GF-D8 (cell line): ENCODE results near the gene WIPF3.
"Not testable (repeated sequence)": the region's sequence is repeated elsewhere in the genome, so short reads cannot be mapped to it uniquely, and the experiment has no call there.

Source experiments
- DNase-seq: peaks from one replicate; lab custom pipeline; 2025; lab: John Stamatoyannopoulos, UW

The WIPF3 gene

DNA sequence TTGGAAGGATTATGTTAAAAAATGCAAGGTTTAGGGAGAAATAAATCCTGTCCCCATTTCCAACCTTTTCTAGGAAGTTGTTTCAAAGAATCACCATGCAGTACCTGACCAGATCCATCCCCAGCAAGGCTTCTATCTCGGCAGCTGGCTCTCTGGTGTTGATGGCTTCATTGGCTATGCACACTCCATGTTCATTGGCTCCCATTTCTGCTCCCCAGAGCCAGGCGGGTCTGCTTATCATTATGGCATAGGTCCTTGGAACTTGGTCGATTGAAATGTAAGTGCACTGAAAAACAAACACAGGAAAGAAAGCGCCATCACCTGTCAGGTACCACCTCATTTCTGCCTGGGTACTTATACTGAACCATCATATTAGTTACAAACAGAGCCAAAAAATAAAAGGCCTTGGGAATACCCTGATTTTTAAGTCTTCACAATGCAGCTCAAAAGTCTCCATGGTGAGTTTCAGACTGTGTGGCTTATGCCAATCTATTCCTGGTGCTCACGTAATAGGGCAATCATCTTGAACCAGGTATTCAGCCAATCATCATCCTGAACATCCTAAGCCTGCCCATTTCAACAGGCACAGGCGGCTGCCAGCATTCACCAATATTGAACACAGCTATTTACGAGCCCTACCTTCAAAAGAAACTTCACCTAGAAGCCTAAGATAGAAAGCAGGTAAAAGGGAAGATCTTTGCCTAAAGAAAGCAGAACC lies 148.9 kb downstream of the WIPF3 start:
- DNase-seq, result no peak

DNA sequence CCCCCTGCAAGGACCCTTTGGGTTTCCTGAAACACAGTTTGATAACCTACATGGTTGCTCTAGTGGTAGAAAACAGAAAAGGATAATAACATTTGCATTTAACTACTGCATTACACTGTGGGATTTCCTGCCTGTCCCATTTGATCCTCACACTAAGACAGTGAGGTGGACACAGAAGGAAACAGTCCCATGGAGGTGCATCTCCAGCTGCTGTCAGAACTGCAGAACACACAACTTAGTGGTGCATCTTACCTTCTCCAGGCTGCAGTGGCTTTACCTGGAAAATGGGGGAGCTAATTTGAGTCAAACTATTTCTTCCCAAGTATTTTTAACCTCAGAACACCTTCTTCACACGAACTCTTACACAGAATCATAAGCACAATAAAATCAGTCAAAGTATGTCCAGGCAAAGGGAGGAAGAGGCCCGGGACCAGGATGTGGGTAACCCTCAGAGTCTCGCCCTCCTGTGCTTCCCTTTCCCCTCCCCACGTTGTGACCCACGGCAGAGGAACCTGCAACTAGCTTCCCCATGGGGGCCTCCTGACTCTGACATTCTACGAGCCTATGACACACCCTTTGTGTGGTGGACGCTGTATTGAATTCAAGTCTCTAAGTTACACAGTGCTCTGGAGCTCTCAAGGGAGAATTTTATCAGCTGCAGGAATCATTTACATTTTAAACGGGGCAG lies 149.6 kb downstream of the WIPF3 start:
- peak; percentile 78 for DNase-seq

DNA sequence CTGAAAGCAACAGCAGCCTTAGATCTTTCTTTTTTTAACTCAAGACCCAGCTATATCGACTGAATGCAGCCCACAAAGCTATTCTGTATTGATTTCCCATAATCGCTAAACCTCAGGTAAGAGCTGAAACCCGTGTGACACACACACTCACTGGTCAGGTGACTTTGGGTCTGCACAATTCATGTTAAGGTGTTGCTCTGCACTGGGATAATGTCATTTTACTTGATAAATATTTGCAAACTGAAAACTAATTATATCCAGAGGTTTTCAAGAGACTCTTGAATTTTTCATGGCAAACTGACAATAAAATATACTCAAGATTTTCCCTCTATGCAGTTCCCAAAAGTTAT lies 150.2 kb downstream of the WIPF3 start:
- DNase-seq, result no peak

DNA sequence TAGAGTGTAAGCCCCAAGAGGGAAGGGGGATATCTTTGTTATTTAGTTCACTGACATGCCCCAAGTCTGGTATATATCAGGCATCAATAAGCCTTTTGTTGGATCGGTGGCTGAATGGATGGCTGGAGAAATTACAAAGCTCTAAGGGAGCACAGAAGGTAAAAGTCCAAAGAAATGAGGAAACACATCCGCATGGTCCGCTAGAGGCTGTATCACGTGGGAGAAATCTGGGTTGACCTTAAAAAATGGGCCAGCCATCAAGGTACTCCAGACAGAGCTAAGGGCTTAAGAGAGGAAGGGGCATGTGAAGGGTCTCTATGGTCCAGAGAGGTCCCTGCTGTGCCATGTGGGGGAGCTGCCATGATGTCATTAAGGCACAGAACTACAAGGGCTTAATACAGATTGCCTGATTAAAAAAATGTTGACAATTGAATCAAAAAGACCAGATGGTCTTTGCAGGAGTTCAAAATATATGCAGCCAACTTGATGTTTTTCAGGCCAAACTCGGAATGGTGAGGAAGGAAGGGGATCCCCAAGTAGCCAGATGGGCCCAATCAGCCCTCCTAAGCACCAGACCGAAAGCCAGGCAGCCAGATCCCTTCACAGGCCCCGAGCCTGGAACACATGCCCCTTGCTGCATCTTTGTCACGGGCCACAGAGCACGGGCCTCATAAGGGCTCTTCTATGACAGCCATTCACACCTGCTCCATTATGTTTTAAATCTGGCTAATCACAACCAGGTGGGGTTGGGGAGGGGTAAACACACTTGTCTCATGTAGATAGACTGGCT lies 151.4 kb downstream of the WIPF3 start:
- no peak for DNase-seq

DNA sequence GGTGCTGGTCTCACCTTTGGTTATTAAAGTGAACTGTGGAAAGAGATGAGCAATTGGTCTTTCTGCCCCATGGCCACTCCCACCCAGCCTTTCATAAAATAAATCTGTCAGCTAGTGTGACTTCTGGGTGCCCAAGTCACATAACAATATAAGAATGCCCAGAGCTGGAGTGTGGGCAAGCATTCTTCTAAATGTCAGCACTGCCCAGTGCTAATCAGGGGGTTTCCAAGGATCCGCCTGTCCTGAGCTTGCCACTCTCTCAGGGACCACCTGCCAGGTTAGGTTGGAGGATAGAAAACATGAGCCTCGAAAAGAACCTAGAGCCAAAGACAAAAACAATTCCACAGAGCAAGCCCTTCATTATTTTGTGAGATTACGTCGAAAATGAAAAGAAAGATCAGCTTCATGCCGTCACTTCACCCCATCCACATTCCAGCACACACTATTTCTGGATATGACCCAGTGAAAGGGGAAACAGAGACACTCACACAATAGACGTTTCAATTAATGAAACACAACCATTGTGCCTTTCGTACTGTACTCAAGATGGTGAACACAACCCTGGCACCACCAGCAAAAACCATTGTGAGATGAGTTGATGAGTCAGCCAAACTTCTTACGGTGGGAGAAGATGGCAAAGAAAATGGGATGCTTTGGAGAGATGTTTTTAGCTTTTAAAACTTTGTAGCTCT lies 152.5 kb downstream of the WIPF3 start:
- no peak for DNase-seq

DNA sequence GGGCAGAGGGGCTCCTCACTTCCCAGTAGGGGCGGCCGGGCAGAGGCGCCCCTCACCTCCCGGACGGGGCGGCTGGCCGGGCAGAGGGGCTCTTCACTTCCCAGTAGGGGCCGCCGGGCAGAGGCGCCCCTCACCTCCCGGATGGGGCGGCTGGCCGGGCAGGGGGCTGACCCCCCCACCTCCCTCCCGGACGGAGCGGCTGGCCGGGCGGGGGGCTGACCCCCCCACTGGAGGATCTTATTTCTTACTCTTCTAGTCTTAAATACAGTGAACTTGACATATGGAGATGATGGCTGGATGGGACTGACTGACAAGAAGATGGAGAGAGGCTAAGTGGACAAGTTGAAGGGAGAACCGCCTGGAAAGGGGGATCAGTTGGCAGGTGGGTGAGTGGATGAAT lies 155.3 kb downstream of the WIPF3 start:
- not testable (repeated sequence) for DNase-seq

DNA sequence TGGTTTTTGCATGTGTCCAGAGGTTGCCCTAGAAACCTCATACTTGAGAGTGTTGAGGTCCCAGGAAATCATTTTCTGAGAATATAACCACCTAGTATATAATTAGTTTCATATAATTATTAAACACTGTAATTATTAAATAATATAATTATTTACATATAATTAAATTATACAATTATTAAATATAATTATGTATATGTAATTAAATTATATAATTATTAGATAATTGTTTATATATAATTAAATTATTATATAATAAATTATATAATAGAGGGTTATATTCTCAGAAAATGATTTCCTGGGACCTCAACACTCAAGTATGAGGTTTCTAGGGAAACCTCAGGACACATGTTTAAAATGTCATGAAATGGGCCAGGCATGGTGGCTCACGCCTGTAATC lies 155.7 kb downstream of the WIPF3 start:
- no peak for DNase-seq

DNA sequence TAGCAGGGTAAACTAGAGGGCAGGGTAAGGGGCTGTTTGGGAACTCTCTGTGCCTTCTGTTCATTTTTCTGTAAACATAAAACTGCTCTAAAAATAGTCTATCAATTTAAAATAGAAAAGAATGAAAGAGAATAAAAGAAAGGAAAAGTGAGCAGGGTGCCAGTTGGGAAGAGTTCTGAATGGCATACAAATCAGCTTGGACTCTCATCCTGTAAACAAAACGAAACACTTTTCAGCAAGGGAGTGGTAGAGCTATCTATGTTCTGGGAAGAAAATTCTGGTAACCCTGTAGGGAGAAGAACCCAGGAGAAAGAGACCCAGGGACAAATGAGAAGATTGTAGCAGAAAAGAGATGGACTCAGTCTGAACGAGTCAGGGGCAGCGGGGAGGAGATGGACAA lies 158.7 kb downstream of the WIPF3 start:
- DNase-seq, result no peak
